BJ (cell line): Measurements from ENCODE around the gene GLIPR1L2. TPM values are rescaled to one million over a fixed set of nuclear protein-coding genes. Genes with fewer than 3 reads are reported as not detected.
"Not testable (repeated sequence)": the region's sequence is repeated elsewhere in the genome, so short reads cannot be mapped to it uniquely, and the experiment has no call there.

Source experiments
- CTCF ChIA-PET: fragments of 350-600 bp; formaldehyde crosslinking; extraction: SDS; loops from one replicate; lab custom pipeline; 2021; ENCODE audit warnings: antibody characterized with exemption, inconsistent platforms; lab: Yijun Ruan, JAX
- POLR2A ChIA-PET: fragments of 300-600 bp; sonication (Branson Sonifier 250); formaldehyde crosslinking; extraction: SDS; loops from one replicate; lab custom pipeline; 2021; ENCODE audit warnings: antibody characterized with exemption; lab: Charles Lee
- DNase-seq: peaks from one replicate; pipeline ENCODE4 v3.0.0-alpha.2; 2011; ENCODE audit warnings: low read depth
- H3K27me3 ChIP-seq: 2 replicates; pipeline ENCODE4 v1.6.0; 2011; ENCODE audit warnings: low read length; ENCODE audit not compliant: control insufficient read depth, insufficient read depth
- H3K36me3 ChIP-seq: 2 replicates; pipeline ENCODE4 v1.5.1; 2011; ENCODE audit warnings: low read length; ENCODE audit not compliant: control insufficient read depth, insufficient read depth
- H3K4me3 ChIP-seq: 2 replicates; pipeline ENCODE4 v1.5.1; 2011; ENCODE audit warnings: low read depth, mild to moderate bottlenecking, control low read depth, low read length
- polyA minus RNA-seq: library from RNA; depleted of rRNA, polyadenylated mRNA; stranded (reverse); fragments of >200 nt; gene quantifications from 2 replicates; pipeline ENCODE4 v1.2.3, GENCODE V29; 2011; rRNA and poly(A)+ RNA removed
- polyA plus RNA-seq: library from polyadenylated mRNA; depleted of rRNA; stranded (reverse); fragments of >200 nt; gene quantifications from 2 replicates; pipeline ENCODE4 v1.2.3, GENCODE V29; 2011; rRNA removed
- TF ChIP-seq, protein P1 (sequence below): IDR thresholded peaks from 2 replicates; pipeline ENCODE4 v1.5.1; 2011; ENCODE audit warnings: low read depth, mild to moderate bottlenecking, control low read depth, inconsistent platforms, low read length, moderate library complexity; ENCODE audit not compliant: insufficient read depth

The GLIPR1L2 gene
- polyA plus RNA-seq (0.21 and 0.44 TPM in 2 replicates), polyA minus RNA-seq (0.47 TPM in 1 of 2 replicates, not detected in the other)

DNA sequence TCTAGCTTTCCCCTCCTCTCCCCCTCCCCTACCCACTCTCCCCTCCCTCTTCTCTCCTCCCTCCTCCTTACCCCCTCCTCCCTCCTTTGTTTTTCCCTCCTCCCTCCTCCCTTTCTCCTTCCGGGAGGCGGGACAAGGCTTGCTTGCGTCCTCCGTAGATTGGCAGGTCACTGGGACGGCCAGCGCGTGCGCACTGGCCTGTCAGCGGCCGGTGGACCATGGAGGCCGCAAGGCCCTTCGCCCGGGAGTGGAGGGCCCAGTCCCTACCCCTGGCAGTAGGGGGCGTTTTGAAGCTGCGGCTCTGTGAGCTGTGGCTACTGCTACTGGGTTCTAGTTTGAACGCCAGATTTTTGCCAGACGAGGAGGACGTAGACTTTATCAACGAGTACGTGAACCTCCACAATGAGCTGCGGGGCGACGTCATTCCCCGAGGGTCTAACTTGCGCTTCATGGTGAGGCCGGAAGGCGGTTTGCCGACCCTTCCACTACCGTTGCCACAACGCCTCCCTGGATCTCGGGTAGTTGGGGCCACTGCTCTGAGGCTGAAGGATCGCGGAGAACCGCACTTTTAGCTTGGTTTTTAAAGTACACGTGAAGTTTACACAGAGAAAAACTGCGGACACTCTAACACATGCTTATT, at the start of gene GLIPR1L2:
GLIPR1L2 (plus strand) TSS at position 191 of the 640 bp plus-strand sequence; CDS start at position 219, 28 bp downstream.
- no peaks in the 10 kb centered on the region for H3K27me3 ChIP-seq
- no peaks in the 10 kb centered on the region for H3K36me3 ChIP-seq
- POLR2A ChIA-PET, result interaction anchor here (0.6 kb wide), 3 partner anchors 66 to 850 kb away, joined by 3 to 4 read pairs (median 3); partner anchors contain the start of gene GLIPR1
- CTCF ChIA-PET, result interaction anchor here (0.6 to 3.3 kb wide), 18 partner anchors 17 to 121 kb away, joined by 3 to 28 read pairs (median 4); partner anchors contain the start of genes GLIPR1, GLIPR1L1 and KRR1
- TF ChIP-seq, protein P1, sequence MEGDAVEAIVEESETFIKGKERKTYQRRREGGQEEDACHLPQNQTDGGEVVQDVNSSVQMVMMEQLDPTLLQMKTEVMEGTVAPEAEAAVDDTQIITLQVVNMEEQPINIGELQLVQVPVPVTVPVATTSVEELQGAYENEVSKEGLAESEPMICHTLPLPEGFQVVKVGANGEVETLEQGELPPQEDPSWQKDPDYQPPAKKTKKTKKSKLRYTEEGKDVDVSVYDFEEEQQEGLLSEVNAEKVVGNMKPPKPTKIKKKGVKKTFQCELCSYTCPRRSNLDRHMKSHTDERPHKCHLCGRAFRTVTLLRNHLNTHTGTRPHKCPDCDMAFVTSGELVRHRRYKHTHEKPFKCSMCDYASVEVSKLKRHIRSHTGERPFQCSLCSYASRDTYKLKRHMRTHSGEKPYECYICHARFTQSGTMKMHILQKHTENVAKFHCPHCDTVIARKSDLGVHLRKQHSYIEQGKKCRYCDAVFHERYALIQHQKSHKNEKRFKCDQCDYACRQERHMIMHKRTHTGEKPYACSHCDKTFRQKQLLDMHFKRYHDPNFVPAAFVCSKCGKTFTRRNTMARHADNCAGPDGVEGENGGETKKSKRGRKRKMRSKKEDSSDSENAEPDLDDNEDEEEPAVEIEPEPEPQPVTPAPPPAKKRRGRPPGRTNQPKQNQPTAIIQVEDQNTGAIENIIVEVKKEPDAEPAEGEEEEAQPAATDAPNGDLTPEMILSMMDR, result peak; percentile 92
- peak within 1 kb of the TSS; percentile 53 for H3K4me3 ChIP-seq
- peak; percentile 83 for DNase-seq

GRCh38 chr12:75341873-75342272, 49.0 kb upstream of the GLIPR1L2 start:
- H3K36me3 ChIP-seq, result no peaks in the 10 kb centered on the region

DNA sequence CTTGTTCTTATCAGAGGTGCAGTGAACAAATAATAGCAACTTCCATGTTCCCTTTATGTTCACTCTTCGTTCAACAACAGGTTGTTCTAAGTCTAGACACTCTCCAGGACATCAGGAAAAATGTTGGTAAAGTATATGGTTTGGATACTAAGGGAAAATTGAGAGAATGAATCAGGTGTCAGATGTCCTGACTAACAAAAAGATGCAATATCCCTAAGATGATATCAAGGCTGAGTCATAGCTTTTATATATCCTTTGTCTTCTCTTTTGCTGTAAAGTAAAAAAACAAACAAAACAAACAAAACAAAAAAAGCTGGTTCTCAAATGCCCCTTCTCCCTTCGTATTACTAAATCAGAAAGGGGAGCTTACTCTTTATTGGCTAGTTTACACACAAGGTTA, 45.4 kb upstream of the GLIPR1L2 start:
- no peak for DNase-seq
- TF ChIP-seq, protein P1, result no peak
- Histone ChIP-seq H3K4me3 (no peak overlapping the region), H3K36me3 (no peaks in the 10 kb centered on the region), H3K27me3 (no peaks in the 10 kb centered on the region)
- POLR2A ChIA-PET, result no interaction called here
- CTCF ChIA-PET, result no interaction called here

More at GRCh38 chr12:75341873-75342272, 49.0 kb upstream of the GLIPR1L2 start:
- Histone ChIP-seq H3K27me3 (no peaks in the 10 kb centered on the region), H3K4me3 (no peak overlapping the region)
- DNase-seq, result no peak
- ChIA-PET CTCF (interaction anchor here (1.1 kb wide), 1 partner anchor 8 kb away, joined by 3 read pairs; the partner anchor contains the start of gene GLIPR1L1), POLR2A (no interaction called here)
- TF ChIP-seq, protein P1, result no peak

GRCh38 chr12:75346215-75346614, 44.7 kb upstream of the GLIPR1L2 start:
- DNase-seq, H3K4me3 ChIP-seq, H3K36me3 ChIP-seq, H3K27me3 ChIP-seq, POLR2A ChIA-PET: not testable (repeated sequence)
- CTCF ChIA-PET, result interaction anchor here (3.1 kb wide), 1 partner anchor 12 kb away, joined by 11 read pairs; the partner anchor contains the start of gene GLIPR1L1

DNA sequence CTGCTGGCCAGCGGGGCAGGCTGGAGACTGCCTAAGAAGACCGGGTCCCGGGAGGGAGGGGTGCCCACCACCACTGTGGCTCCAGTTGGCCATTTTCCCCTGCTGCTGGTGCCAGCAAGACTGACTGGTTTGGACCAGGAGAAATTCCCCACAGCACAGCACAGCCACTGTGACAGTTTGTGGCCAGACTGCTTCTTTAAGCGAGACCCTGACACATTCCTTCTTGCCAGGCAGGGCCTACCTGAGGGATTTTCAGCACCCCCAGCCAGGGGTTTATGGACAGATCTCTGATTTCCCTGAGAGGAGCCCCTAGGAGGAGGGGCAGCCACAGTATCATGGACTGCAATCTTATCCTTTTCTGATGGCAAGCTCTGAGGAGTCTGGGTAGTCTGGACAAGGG, 40.9 kb upstream of the GLIPR1L2 start:
- H3K27me3 ChIP-seq, result no peaks in the 10 kb centered on the region
- ChIA-PET CTCF (no interaction called here), POLR2A (no interaction called here)
- no peak for DNase-seq
- H3K4me3 ChIP-seq, result no peak overlapping the region
- TF ChIP-seq, protein P1, result no peak
- H3K36me3 ChIP-seq, result no peaks in the 10 kb centered on the region
